ENCODE measurements around the gene ACTL9. TPM values are rescaled to one million over a fixed set of nuclear protein-coding genes. Genes with fewer than 3 reads are reported as not detected.

Gene ACTL9
- total RNA-seq, 4 donors from 2014 or later = not detected

- no peak for DNase-seq (ENCODE audit: extremely low spot score)
- TF ChIP-seq CTCF (IDR thresholded peaks at IDR 0.05) (no peak), EP300 (IDR thresholded peaks at IDR 0.05) (no peak), POLR2AphosphoS5 (IDR thresholded peaks at IDR 0.05) (no peak), POLR2A (IDR thresholded peaks at IDR 0.05; ENCODE audit: low read depth) (no peak)
- Histone ChIP-seq H3K4me1 (no peaks in the 10 kb centered on the region), H3K4me3 (no peak overlapping the region), H3K27ac (replicated peaks in 1 of 4) (no peak overlapping the region), H3K9me3 (no peaks in the 10 kb centered on the region), H3K36me3 (no peaks in the 10 kb centered on the region), H3K27me3 (peaks cover 0 to 29% (median 0%) of the 10 kb centered on the region in 4 donors)
- intact Hi-C loops (cut with DNase I) = no loop called here
- whole genome bisulfite sequencing = 66% methylated on average over 5 of the region's 6 CpGs
Observed at GRCh38 chr19:8673276-8673891, 25.2 kb downstream of the ACTL9 start.

- no peak overlapping the region for H3K27ac ChIP-seq (replicated peaks in 1 of 4)
- peaks cover 0 to 44% (median 0%) of the 10 kb centered on the region in 4 donors for H3K27me3 ChIP-seq
- WGBS = 67% methylated on average over 9 of the region's 9 CpGs
- no peak overlapping the region for H3K4me3 ChIP-seq
- TF ChIP-seq EP300 (IDR thresholded peaks at IDR 0.05) = no peak
- no peak for TF ChIP-seq POLR2A (IDR thresholded peaks at IDR 0.05; ENCODE audit: low read depth)
- TF ChIP-seq CTCF (IDR thresholded peaks at IDR 0.05) = no peak
- no peak for TF ChIP-seq POLR2AphosphoS5 (IDR thresholded peaks at IDR 0.05)
- intact Hi-C loops (cut with DNase I) = no loop called here
- H3K9me3 ChIP-seq = no peaks in the 10 kb centered on the region
- DNase-seq (ENCODE audit: extremely low spot score) = no peak
- no peaks in the 10 kb centered on the region for H3K4me1 ChIP-seq
- no peaks in the 10 kb centered on the region for H3K36me3 ChIP-seq
Observed at GRCh38 chr19:8666814-8667405, 31.7 kb downstream of the ACTL9 start.

- intact Hi-C loops (cut with DNase I) = no loop called here
- DNase-seq (ENCODE audit: extremely low spot score) = no peak
- H3K27ac ChIP-seq (replicated peaks in 1 of 4) = no peak overlapping the region
- peaks cover 0 to 52% (median 0%) of the 10 kb centered on the region in 4 donors for H3K27me3 ChIP-seq
- no peaks in the 10 kb centered on the region for H3K9me3 ChIP-seq
- no peaks in the 10 kb centered on the region for H3K36me3 ChIP-seq
- H3K4me3 ChIP-seq = no peak overlapping the region
- no peaks in the 10 kb centered on the region for H3K4me1 ChIP-seq
- no peak for TF ChIP-seq CTCF (IDR thresholded peaks at IDR 0.05)
- no peak for TF ChIP-seq EP300 (IDR thresholded peaks at IDR 0.05)
- no peak for TF ChIP-seq POLR2AphosphoS5 (IDR thresholded peaks at IDR 0.05)
- TF ChIP-seq POLR2A (IDR thresholded peaks at IDR 0.05; ENCODE audit: low read depth) = no peak
- WGBS = 78% methylated on average over 3 of the region's 3 CpGs
Observed at GRCh38 chr19:8665468-8666213, 33.0 kb downstream of the ACTL9 start.

- Histone ChIP-seq H3K4me3 (no peak overlapping the region), H3K27me3 (peaks cover 0 to 58% (median 0%) of the 10 kb centered on the region in 4 donors), H3K9me3 (no peaks in the 10 kb centered on the region), H3K36me3 (no peaks in the 10 kb centered on the region), H3K4me1 (no peaks in the 10 kb centered on the region), H3K27ac (replicated peaks in 1 of 4) (no peak overlapping the region)
- WGBS = 62% methylated on average over 4 of the region's 4 CpGs
- DNase-seq (ENCODE audit: extremely low spot score) = no peak
- intact Hi-C loops (cut with DNase I) = no loop called here
- TF ChIP-seq EP300 (IDR thresholded peaks at IDR 0.05) (no peak), POLR2A (IDR thresholded peaks at IDR 0.05; ENCODE audit: low read depth) (no peak), CTCF (IDR thresholded peaks at IDR 0.05) (no peak), POLR2AphosphoS5 (IDR thresholded peaks at IDR 0.05) (no peak)
Observed at GRCh38 chr19:8664671-8665057, 33.9 kb downstream of the ACTL9 start.
